Suprapubic skin (tissue), 4 donors: Measurements from ENCODE around the gene CYREN. TPM values are rescaled to one million over a fixed set of nuclear protein-coding genes. Genes with fewer than 3 reads are reported as not detected.

Source experiments
- DNase-seq, 2 donors: peaks; one replicate each; pipeline ENCODE4 v3.0.0-alpha.2; 2019; ENCODE audit warnings: low spot score in 2 of 2
- H3K27ac ChIP-seq: fragments of 200-600 bp; sonication (generic); one replicate; pipeline ENCODE4 v1.5.1; 2019
- H3K27me3 ChIP-seq: fragments of 200-600 bp; sonication (generic); one replicate; pipeline ENCODE4 v1.5.1; 2019
- H3K36me3 ChIP-seq: fragments of 200-600 bp; sonication (generic); one replicate; pipeline ENCODE4 v1.5.1; 2019
- H3K4me1 ChIP-seq: fragments of 200-600 bp; sonication (generic); one replicate; pipeline ENCODE4 v1.5.1; 2019
- H3K4me3 ChIP-seq: fragments of 200-600 bp; sonication (generic); one replicate; pipeline ENCODE4 v1.5.1; 2019; ENCODE audit warnings: mild to moderate bottlenecking
- H3K9me3 ChIP-seq: fragments of 200-600 bp; sonication (generic); one replicate; pipeline ENCODE4 v1.5.1; 2019
- EP300 ChIP-seq: sonication (generic); formaldehyde crosslinking; IDR thresholded peaks from one replicate; pipeline ENCODE4 v1.6.1; 2017; ENCODE audit warnings: antibody characterized with exemption
- POLR2A ChIP-seq, 2 donors: fragments of 450-650 bp; IDR thresholded peaks; one replicate each; pipeline ENCODE4 v1.6.1; 2017; ENCODE audit warnings: antibody characterized with exemption in 2 of 2, mild to moderate bottlenecking in 2 of 2, moderate library complexity in 2 of 2
- POLR2AphosphoS5 ChIP-seq, 3 donors: sonication (generic); formaldehyde crosslinking; IDR thresholded peaks; one replicate each; pipeline ENCODE4 v1.6.1; 2017; ENCODE audit warnings: antibody characterized with exemption in 3 of 3
- WGBS: methylation state at CpG from one replicate; pipeline ENCODE4 v1.1.5; 2018; 5-methylcytosine and 5-hydroxymethylcytosine counted together
- total RNA-seq, 4 donors: library from RNA; depleted of rRNA; stranded (reverse); fragments of >200 nt; gene quantifications; one replicate each; pipeline ENCODE4 v1.1.0, GENCODE V29; 2016
- TF ChIP-seq, protein P1 (sequence below), 2 donors: fragments of 200-600 bp in 1 of 2; fragments of 450-650 bp in 1 of 2; sonication (generic) in 1 of 2; IDR thresholded peaks; one replicate each; pipeline ENCODE4 v1.5.1; 2016 to 2019; ENCODE audit warnings: antibody characterized with exemption in 2 of 2, mild to moderate bottlenecking in 1 of 2, moderate library complexity in 1 of 2

Gene CYREN
- total RNA-seq, 4 donors from 2014 or later: 25.2 to 40.0 (median 32.4) TPM

GRCh38 chr7:135208102-135208793 is 37.7 kb upstream of the CYREN start:
- DNase-seq: no peak
- Histone ChIP-seq H3K9me3 (no peaks in the 10 kb centered on the region), H3K4me1 (peaks cover 34% of the 10 kb centered on the region), H3K27ac (no peak overlapping the region), H3K27me3 (no peaks in the 10 kb centered on the region), H3K4me3 (no peak overlapping the region), H3K36me3 (peaks cover 37% of the 10 kb centered on the region)
- no peak for TF ChIP-seq EP300
- TF ChIP-seq, protein P1, sequence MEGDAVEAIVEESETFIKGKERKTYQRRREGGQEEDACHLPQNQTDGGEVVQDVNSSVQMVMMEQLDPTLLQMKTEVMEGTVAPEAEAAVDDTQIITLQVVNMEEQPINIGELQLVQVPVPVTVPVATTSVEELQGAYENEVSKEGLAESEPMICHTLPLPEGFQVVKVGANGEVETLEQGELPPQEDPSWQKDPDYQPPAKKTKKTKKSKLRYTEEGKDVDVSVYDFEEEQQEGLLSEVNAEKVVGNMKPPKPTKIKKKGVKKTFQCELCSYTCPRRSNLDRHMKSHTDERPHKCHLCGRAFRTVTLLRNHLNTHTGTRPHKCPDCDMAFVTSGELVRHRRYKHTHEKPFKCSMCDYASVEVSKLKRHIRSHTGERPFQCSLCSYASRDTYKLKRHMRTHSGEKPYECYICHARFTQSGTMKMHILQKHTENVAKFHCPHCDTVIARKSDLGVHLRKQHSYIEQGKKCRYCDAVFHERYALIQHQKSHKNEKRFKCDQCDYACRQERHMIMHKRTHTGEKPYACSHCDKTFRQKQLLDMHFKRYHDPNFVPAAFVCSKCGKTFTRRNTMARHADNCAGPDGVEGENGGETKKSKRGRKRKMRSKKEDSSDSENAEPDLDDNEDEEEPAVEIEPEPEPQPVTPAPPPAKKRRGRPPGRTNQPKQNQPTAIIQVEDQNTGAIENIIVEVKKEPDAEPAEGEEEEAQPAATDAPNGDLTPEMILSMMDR (IDR thresholded peaks at IDR 0.05): no peak
- TF ChIP-seq POLR2A (IDR thresholded peaks at IDR 0.05): no peak
- TF ChIP-seq POLR2AphosphoS5 (IDR thresholded peaks at IDR 0.05): no peak
- WGBS: 82% methylated on average over 6 of the region's 6 CpGs

DNA sequence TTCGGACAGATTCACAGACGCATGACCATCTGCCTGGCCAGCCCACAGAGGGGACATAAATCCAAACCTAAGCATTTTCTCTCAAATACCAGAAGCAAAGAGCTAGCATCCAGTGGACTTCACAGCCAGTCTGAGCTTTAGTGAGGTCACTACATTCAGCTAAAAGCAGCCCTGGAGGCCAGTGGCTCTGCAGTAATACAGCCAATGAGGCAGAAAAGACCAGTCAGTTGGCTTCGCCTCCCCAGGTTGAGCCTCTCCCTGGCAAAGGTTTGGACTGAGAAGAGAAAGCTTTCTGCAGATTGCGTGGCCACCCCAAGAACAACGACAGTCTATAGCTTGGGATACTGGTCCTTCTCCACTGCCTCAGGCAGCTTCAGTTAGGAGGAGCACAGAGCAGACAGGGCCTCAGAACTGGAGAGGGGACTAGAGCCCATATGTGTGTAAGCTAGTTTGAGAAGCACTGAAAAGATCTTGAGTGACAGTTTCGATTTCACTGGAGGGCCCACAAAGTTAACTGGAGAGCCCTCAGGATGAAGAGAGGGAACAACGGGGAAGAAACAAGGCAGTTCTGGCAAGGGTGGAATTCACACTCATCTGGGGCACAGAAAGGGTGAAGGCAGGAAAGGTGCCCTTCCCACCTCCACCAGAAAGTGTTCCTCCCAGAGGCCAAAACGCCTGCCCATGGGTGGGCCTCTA is 37.0 kb upstream of the CYREN start:
- no peak for DNase-seq
- TF ChIP-seq, protein P1 (IDR thresholded peaks at IDR 0.05): no peak
- TF ChIP-seq EP300 (no peak), POLR2A (IDR thresholded peaks at IDR 0.05) (no peak), POLR2AphosphoS5 (IDR thresholded peaks at IDR 0.05) (no peak)
- peaks cover 44% of the 10 kb centered on the region for H3K36me3 ChIP-seq
- H3K27me3 ChIP-seq: no peaks in the 10 kb centered on the region
- 86% methylated on average over 8 of the region's 8 CpGs for WGBS
- H3K27ac ChIP-seq: no peak overlapping the region
- H3K4me3 ChIP-seq: no peak overlapping the region
- peaks cover 34% of the 10 kb centered on the region for H3K4me1 ChIP-seq
- no peaks in the 10 kb centered on the region for H3K9me3 ChIP-seq

- H3K27ac ChIP-seq: no peak overlapping the region
- TF ChIP-seq EP300: no peak
- no peak for TF ChIP-seq POLR2AphosphoS5 (IDR thresholded peaks at IDR 0.05)
- TF ChIP-seq POLR2A (IDR thresholded peaks at IDR 0.05): no peak
- TF ChIP-seq, protein P1 (IDR thresholded peaks at IDR 0.05): no peak
- no peaks in the 10 kb centered on the region for H3K27me3 ChIP-seq
- DNase-seq: no peak
- H3K36me3 ChIP-seq: peaks cover 47% of the 10 kb centered on the region
- no peak overlapping the region for H3K4me3 ChIP-seq
- 83% methylated on average over 7 of the region's 7 CpGs for WGBS
- H3K4me1 ChIP-seq: peaks cover 32% of the 10 kb centered on the region
- H3K9me3 ChIP-seq: no peaks in the 10 kb centered on the region
Observed at GRCh38 chr7:135206941-135207391, 36.5 kb upstream of the CYREN start.

- H3K27me3 ChIP-seq: no peaks in the 10 kb centered on the region
- H3K9me3 ChIP-seq: no peaks in the 10 kb centered on the region
- H3K36me3 ChIP-seq: peaks cover 55% of the 10 kb centered on the region
- H3K4me3 ChIP-seq: no peak overlapping the region
- peaks cover 32% of the 10 kb centered on the region for H3K4me1 ChIP-seq
- DNase-seq: no peak
- TF ChIP-seq POLR2A (IDR thresholded peaks at IDR 0.05) (no peak), EP300 (no peak)
- TF ChIP-seq, protein P1 (IDR thresholded peaks at IDR 0.05): no peak
- WGBS: 85% methylated on average over 8 of the region's 8 CpGs
- no peak overlapping the region for H3K27ac ChIP-seq
Observed at GRCh38 chr7:135205850-135206249, 35.3 kb upstream of the CYREN start.

GRCh38 chr7:135204876-135205275 is 34.4 kb upstream of the CYREN start:
- Histone ChIP-seq H3K27me3 (no peaks in the 10 kb centered on the region), H3K9me3 (no peaks in the 10 kb centered on the region), H3K36me3 (peaks cover 65% of the 10 kb centered on the region), H3K4me1 (peaks cover 25% of the 10 kb centered on the region), H3K27ac (no peak overlapping the region), H3K4me3 (no peak overlapping the region)
- TF ChIP-seq POLR2AphosphoS5 (IDR thresholded peaks at IDR 0.05) (no peak), EP300 (no peak), POLR2A (IDR thresholded peaks at IDR 0.05) (no peak)
- TF ChIP-seq, protein P1 (IDR thresholded peaks at IDR 0.05): no peak
- 80% methylated on average over 5 of the region's 5 CpGs for WGBS
- no peak for DNase-seq
